HCT116 (cell line): ENCODE results near the gene APIP.

Source experiments
- CBX3 ChIP-seq: IDR thresholded peaks from 2 replicates; pipeline ENCODE4 v1.6.1; 2012; ENCODE audit warnings: low read depth
- CEBPB ChIP-seq: IDR thresholded peaks from 2 replicates; pipeline ENCODE4 v1.6.1; 2012; ENCODE audit warnings: low read depth
- EGR1 ChIP-seq: IDR thresholded peaks from 2 replicates; pipeline ENCODE4 v1.6.1; 2012; ENCODE audit warnings: low read depth
- EZH2 ChIP-seq: fragments of 200-600 bp; sonication (generic); IDR thresholded peaks from 2 replicates; pipeline ENCODE4 v1.6.1; 2017; ENCODE audit warnings: antibody characterized with exemption, mixed run types
- EZH2phosphoT487 ChIP-seq: fragments of 200-600 bp; IDR thresholded peaks from 2 replicates; pipeline ENCODE4 v1.6.1; 2018; ENCODE audit warnings: antibody characterized with exemption, borderline replicate concordance
- JUND ChIP-seq: IDR thresholded peaks from 2 replicates; pipeline ENCODE4 v1.6.1; 2012
- POLR2A ChIP-seq: IDR thresholded peaks from 2 replicates; pipeline ENCODE4 v1.7.0; 2011; ENCODE audit warnings: borderline replicate concordance; ENCODE audit not compliant: insufficient read depth, insufficient read length; ENCODE audit errors: extremely low read depth
- RAD21 ChIP-seq: IDR thresholded peaks from 2 replicates; pipeline ENCODE4 v1.6.1; 2012; ENCODE audit warnings: low read depth, mild to moderate bottlenecking
- ZFX ChIP-seq: fragments of 450-650 bp; IDR thresholded peaks from 2 replicates; pipeline ENCODE4 v1.6.1; 2017
- ZNF274 ChIP-seq: fragments of 200-500 bp; sonication (Bioruptor generic); IDR thresholded peaks from 2 replicates; pipeline ENCODE4 v1.6.1; 2014; ENCODE audit warnings: mild to moderate bottlenecking, low read depth, low read length, inconsistent platforms
- TF ChIP-seq, protein P1 (sequence below), 3 experiments: fragments of 200-600 bp in 1 of 3; sonication (generic) in 1 of 3; IDR thresholded peaks in 2 of 3; conservative IDR thresholded peaks in 1 of 3; 2 replicates each; pipeline ENCODE4 v1.5.1; 2012 to 2017; ENCODE audit warnings: low read depth in 2 of 3, low read length in 2 of 3, antibody characterized with exemption in 1 of 3, borderline replicate concordance in 1 of 3, control low read depth in 1 of 3, mild to moderate bottlenecking in 1 of 3, mixed read lengths in 1 of 3, mixed run types in 1 of 3, moderate library complexity in 1 of 3; ENCODE audit not compliant: insufficient read depth in 1 of 3
- TF ChIP-seq, protein P2 (sequence below): IDR thresholded peaks from 2 replicates; pipeline ENCODE4 v1.6.1; 2012; ENCODE audit warnings: low read depth

DNA sequence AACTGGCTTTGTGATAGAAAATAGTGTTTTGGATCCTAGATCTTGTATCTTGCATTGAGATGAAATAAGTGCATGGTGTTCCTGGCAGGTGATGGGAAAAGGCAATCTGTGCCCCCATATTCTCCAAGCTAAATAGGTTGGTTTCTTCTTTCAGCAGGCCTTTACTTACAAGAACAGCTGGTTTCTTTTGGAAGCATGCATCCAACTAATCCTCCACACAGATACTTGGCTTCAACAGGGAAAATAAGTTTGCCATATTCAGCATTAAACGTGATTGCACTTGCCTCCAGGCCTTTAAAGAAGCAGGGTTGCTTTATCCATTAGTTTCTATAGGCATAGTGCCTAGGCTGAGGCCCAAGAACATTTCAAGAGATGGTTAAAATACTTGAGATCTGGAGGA is 59.9 kb downstream of the APIP start:
- TF ChIP-seq, protein P1, sequence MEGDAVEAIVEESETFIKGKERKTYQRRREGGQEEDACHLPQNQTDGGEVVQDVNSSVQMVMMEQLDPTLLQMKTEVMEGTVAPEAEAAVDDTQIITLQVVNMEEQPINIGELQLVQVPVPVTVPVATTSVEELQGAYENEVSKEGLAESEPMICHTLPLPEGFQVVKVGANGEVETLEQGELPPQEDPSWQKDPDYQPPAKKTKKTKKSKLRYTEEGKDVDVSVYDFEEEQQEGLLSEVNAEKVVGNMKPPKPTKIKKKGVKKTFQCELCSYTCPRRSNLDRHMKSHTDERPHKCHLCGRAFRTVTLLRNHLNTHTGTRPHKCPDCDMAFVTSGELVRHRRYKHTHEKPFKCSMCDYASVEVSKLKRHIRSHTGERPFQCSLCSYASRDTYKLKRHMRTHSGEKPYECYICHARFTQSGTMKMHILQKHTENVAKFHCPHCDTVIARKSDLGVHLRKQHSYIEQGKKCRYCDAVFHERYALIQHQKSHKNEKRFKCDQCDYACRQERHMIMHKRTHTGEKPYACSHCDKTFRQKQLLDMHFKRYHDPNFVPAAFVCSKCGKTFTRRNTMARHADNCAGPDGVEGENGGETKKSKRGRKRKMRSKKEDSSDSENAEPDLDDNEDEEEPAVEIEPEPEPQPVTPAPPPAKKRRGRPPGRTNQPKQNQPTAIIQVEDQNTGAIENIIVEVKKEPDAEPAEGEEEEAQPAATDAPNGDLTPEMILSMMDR (IDR thresholded peaks at IDR 0.05 in 2 of 3, conservative IDR thresholded peaks at IDR 0.05 in 1 of 3; ENCODE audit: borderline replicate concordance in 1 of 3, insufficient read depth in 1 of 3, low read depth in 2 of 3, low read length in 2 of 3) = no peak
- TF ChIP-seq EZH2 (no peak), CEBPB (no peak), RAD21 (no peak), EGR1 (no peak), POLR2A (no peak), ZFX (no peak), ZNF274 (no peak), JUND (no peak), CBX3 (no peak), EZH2phosphoT487 (no peak)
- TF ChIP-seq, protein P2, sequence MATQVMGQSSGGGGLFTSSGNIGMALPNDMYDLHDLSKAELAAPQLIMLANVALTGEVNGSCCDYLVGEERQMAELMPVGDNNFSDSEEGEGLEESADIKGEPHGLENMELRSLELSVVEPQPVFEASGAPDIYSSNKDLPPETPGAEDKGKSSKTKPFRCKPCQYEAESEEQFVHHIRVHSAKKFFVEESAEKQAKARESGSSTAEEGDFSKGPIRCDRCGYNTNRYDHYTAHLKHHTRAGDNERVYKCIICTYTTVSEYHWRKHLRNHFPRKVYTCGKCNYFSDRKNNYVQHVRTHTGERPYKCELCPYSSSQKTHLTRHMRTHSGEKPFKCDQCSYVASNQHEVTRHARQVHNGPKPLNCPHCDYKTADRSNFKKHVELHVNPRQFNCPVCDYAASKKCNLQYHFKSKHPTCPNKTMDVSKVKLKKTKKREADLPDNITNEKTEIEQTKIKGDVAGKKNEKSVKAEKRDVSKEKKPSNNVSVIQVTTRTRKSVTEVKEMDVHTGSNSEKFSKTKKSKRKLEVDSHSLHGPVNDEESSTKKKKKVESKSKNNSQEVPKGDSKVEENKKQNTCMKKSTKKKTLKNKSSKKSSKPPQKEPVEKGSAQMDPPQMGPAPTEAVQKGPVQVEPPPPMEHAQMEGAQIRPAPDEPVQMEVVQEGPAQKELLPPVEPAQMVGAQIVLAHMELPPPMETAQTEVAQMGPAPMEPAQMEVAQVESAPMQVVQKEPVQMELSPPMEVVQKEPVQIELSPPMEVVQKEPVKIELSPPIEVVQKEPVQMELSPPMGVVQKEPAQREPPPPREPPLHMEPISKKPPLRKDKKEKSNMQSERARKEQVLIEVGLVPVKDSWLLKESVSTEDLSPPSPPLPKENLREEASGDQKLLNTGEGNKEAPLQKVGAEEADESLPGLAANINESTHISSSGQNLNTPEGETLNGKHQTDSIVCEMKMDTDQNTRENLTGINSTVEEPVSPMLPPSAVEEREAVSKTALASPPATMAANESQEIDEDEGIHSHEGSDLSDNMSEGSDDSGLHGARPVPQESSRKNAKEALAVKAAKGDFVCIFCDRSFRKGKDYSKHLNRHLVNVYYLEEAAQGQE = no peak
